HG02678 (cell line): ENCODE data around the gene PLAA.
A peak's percentile ranks its signal among the peaks of the same experiment; 100 is the strongest.
"Not testable (repeated sequence)": the region's sequence is repeated elsewhere in the genome, so short reads cannot be mapped to it uniquely, and the experiment has no call there.

ENCODE experiments used
- ATAC-seq: cut with Tn5 transposase; IDR thresholded peaks from one replicate; pipeline ENCODE4 v1.9.1; 2021; ENCODE audit warnings: mild to moderate bottlenecking, moderate library complexity; ENCODE audit not compliant: unreplicated experiment

PLAA gene

DNA sequence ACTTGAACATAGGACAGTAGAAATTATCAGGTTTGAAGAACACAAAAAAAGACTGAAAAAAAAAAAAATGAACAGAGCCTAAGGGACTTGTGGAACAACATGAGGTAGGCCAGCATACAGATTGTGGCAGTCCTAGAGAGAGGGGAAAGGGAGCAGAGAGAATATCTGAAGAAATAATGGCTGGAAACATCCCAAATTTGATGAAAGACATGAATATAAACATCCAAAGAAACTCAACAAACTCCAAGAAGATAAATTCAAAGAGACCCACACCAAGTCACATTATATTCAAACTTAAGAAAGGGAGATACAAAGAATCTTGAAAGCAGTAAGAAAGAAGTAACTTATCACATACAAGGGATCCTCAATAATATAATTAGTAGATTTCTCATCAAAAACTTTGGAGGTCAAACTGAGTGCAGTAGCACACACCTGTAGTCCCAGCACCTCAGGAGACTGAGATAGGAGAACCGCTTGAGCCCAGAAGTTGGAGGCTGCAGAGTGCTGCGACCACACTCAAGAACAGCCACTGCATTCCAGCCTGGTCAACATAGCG, 9.1 kb downstream of the PLAA start:
- no peak for ATAC-seq

DNA sequence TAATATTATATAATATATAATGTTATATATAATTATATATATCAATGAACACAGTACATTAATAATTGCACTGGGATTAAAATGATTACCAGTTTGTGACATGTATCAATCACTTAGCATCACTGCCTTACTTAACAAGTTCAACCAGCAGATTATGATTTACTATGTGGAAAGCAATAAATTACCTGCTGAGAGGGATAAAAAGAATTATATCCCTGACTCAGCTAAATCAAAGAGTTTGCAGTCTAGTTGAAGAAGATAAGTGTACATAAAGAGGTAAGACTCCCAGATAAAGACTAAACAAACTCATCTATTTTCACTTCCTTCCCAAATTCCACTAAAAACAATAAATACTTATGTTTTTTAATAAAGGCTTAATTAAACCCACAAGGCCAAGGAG, 11.2 kb downstream of the PLAA start:
- no peak for ATAC-seq

GRCh38 chr9:26928902-26929495, 18.0 kb downstream of the PLAA start:
- no peak for ATAC-seq

DNA sequence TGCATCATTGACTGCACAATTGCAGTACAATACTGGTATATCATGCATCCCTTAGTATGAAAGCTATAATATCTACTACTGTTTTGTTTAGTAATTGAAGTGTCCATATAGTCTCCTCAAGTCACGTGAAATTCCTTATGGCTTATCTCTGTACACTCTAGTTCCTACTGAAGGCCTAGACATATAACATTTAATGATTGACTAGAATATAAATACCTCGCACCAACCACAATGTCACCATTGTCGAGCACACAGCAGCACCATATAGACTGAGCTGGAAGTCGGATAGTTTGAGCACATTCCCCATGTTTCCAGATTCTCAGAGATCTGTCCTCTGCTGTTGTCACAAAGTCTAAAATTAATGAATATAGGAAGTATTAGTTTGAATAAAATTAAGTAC, 21.4 kb downstream of the PLAA start:
- no peak for ATAC-seq

DNA sequence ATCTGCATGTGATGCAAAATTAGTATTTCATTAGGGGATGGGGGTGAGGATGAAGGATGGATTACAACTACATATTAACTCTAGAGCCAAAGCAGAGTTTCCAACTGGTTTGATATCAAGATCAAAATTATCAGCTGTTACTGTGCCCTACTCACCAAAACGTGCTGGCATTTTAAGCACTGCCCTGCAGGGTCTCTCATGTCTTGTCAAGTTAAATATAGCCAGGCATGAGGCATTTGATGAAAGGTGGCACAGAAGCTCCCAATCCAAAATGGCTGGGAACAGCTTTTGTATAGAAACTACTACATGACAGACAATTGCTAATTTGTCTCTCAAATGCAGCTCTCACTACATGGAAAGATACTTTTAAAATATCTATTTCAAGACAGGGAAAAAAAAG, 27.3 kb downstream of the PLAA start:
- no peak for ATAC-seq

- no peak for ATAC-seq
Observed at GRCh38 chr9:26913138-26913668, 33.8 kb downstream of the PLAA start.

DNA sequence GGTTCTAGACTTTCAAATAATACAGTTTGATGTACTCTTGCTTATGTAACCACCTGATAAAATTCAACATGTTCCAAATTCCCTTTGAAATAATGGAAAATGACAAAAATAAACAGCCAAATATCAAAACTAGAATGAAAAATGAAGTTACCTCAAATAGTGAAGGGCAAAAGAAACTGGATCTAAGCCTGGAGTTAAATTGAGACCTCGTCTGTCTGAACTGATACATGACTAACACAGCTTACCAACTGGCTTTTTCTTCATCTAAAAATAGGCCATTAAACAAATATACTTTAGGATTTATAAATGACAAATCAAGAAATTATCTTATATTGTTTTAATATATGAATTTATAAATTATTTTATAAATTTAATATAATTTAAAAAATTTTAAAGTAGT, 42.4 kb downstream of the PLAA start:
- ATAC-seq: no peak

- ATAC-seq: no peak
Observed at GRCh38 chr9:26904070-26904469, 43.0 kb downstream of the PLAA start.

- ATAC-seq: no peak
Observed at GRCh38 chr9:26893030-26893676, 53.9 kb downstream of the PLAA start.

DNA sequence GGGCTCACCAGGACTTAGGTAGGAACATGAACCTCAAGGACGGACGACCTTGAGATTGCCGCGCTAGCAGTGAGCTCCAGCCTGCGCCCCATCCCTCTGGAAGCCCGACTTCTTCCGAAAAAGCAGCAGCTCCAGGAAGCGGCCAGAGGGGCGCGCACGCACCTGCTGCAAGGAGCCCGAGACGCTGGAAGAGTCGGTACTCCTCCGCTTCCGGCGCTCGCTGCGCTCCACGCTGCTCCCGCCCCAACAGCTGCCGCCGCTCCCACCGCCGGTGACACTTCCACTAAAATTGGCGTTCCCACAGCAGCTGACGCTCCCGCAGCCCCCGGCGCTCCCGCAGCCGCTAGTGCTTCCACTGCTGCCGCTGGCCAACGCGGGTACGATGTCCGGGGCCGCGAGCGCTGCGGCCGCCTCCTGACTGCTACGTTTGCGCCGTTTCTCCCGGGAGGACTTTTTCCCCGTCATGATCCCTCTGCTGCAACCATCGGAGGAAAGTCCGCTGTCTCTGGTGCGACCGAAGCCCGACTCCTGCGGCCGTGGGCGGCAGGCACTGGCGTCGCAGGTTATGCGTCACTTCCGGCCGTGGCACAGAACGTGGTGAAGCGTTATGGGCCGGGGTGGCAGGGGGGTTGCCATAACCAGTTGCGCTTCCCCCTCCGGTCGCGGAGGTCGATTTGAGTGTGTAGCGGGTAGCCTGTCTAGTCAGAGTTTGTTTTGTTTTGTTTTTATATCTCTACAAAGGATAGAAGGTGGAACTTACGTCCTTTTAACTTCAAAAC, 54.6 kb downstream of the PLAA start, which contains the start of gene CAAP1:
Gene CAAP1, minus strand, starts transcription at position 552 of the 779 bp plus-strand sequence. Its CDS starts 87 bp downstream, at position 465.
- peak; percentile 93 for ATAC-seq

DNA sequence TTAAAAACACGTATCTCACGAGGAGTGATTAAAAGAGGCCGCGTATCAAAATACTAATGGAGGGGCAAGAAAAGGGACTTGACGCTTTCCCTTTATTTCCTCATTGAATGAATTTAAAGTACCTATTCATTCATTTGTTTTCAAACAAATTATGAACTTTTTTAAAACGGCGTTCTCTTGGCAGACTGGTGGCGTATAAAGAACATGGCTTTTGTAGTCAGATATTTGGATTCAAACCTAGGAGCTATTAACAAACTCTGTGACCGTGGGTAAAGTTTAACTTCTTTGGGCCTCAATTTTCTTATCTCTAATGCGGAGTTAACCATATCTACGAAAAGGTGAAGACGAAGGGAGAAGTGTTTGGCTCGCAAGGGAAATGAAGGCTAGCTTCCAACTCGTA, 55.3 kb downstream of the PLAA start:
- peak; percentile 0 for ATAC-seq

DNA sequence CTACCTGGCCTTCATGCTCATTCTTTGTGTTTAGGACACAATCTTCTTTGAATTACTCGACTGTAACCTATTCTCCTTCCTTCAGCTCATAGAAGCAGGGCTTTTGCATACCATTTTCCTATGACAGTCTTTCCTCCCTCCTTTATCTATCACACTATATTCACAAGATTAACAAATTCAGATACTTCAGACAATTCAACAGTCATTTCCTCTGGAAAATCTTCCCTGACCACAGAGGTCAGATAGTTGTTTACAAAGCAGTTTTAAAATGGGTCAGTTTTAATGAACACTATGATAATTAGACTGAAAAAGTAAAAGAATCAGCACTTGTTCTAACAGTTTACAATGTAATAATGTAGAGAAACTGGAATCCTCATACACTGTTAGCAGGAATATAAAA, 58.8 kb downstream of the PLAA start:
- no peak for ATAC-seq

DNA sequence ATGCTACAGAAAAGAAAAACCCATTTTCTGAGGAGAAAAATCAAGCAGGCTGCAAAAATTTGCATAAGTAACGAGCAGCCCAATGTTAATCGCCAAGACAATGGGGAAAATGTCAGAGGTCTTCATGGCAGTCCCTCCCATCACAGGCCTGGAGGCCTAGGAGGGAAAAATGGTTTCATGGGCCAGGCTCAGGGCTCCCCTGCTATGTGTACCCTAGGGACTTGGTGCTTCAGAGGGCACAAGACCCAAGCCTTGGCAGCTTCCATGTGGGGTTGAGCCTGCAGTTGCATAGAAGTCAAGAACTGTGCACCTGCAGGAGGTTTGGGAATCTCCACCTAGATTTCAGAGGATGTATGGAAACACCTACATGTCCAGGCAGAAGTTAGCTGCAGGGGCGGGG, 64.9 kb downstream of the PLAA start:
- no peak for ATAC-seq

- no peak for ATAC-seq
Observed at GRCh38 chr9:26880262-26880661, 66.8 kb downstream of the PLAA start.

DNA sequence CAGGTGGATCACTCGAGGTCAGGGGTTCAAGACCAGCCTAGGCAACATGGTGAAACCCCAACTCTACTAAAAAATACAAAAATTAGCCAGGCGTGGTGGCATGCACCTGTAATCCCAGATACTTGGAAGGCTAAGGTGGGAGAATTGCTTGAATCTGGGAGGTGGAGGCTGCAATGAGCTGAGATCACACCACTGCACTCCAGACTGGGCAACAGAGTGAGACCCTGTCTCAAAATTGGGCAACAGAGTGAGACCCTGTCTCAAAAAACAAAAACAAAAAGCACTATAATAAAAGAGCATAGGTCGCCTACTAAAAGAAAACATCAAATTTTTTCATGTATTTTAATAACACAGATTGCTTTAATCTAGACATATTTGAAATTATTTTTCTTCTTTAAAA, 71.9 kb downstream of the PLAA start:
- ATAC-seq: not testable (repeated sequence)

- no peak for ATAC-seq
Observed at GRCh38 chr9:26870292-26870691, 76.8 kb downstream of the PLAA start.

DNA sequence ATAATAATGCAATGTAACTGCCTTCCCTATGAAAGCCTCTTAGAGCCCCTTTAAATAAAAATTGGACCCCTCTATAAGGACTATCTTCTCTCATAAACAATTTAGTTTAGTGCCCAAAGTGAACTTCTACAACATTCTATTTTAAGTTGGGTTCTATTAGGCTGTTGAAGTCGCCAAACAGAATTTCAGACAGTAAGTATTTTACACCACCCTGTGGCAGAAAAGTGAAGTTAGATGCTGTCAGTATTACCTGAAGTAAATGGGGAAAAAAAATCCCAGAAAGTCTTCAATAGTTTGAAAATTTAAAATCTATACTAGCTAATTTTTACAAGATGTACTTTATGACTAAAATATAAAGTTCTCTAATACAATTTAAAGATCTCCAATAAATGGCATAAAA, 84.0 kb downstream of the PLAA start:
- ATAC-seq: no peak

DNA sequence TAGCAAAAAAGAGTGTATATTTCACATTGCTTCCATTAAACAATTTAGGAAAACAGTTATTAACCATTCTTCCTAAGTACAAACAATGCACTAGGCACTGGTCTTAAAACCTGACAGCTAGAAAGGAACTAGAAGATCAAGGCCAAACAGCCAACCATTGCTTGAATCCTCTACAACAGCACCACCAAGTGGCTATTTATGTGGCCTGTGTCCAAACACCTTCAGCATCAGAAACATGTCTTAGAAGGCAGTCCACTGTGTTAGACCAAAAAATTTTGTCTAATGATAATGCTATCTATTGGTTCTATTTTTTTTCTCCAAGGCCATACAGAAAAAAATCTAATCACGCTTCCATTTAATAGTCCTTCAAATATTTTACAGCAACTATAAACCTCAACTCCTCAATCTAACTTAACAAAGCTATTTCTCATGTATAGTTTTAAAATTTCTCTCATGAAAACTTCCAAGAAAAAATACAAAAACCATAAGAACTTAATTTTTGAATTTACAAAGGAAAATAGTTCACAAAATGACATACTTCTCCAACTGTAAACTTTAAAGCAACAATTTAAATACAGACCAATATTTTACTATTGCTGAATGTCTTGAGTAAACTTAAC, 90.5 kb downstream of the PLAA start:
- ATAC-seq: peak; percentile 68
